HG03159 (cell line): ENCODE data around the gene GMEB1.
"Not testable (repeated sequence)": the region's sequence is repeated elsewhere in the genome, so short reads cannot be mapped to it uniquely, and the experiment has no call there.

ENCODE experiments used
- ATAC-seq: cut with Tn5 transposase; IDR thresholded peaks from one replicate; pipeline ENCODE4 v1.9.1; 2021; ENCODE audit warnings: mild to moderate bottlenecking, moderate library complexity; ENCODE audit not compliant: unreplicated experiment

The GMEB1 gene

DNA sequence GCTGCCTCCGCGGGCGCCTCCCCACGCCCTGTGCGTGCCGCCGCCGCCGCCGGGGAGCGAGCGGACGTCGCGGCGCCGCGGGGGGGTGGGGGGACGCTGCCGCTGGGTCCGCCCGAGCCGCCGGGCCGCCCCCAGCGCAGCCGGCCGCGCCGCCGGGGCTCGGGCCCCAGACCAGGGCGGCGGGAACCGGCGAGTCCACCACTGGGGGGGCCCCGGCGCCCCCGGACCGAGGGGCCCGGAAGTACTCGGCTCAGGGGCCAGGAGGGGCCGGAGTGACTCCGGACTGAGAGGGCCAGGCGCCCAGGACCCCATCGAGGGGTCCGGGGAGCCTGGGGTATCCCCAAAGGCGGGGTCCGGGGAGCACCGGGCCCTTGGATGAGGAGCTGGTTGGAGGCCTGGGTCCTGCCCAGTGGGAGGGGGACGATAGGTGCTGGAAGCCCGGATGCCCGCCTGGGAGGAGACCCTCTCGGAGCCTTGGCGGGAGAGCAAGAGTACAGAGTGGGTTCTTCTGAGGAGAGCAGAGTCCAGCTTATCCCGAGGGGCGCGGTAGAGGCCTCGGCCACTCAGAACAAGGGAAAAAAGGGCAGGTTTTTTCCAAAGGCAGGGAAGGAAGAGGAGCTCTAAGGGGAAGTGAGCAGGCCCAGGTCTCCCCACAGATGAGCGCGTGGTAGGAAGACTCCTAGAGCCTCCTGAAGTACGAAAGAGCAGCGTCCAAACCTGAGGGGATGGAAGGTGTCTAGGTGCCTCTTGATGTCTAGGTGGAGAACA is 556 bp downstream of the GMEB1 start:
- peak; percentile 54 for ATAC-seq

DNA sequence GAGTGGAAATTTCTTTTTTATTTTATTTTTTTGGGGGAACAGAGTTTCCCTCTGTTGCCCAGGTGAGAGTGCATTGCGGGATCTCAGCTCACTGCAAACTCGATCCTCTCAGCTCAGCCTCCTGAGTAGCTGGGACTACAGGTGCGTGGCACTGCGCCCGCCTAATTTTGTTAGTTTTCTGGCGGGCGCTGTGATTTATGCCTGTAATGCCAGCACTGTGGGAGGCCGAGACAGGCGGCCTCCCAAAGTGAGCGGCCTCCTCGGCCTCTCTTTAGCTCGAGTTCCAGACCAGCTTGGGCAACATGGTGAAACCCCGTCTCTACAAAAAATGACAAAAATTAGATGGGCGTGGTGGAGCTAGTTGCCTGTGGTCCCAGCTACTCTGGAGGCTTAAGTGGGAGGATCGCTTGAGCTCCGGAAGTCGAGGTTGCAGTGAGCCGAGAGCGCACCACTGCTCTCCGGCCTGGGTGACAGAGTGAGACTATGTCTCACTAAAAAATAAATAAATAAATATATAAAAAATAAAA is 2.7 kb downstream of the GMEB1 start:
- no peak for ATAC-seq

DNA sequence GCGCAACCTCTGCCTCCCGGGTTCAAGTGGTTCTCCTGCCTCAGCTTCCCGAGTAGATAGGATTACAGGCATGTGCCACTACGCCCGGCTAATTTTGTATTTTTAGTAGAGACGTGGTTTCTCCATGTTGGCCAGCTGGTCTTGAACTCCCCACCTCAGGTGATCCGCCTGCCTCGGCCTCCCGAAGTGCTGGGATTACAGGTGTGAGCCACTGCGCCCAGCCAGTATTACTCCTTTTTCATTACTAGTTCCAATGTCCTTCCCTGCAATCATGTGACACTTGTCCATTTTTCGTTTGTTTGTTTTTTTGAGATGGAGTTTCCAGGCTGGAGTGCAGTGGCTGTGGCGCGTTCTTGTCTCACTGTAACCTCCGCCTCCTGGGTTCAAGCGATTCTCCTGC is 4.4 kb downstream of the GMEB1 start:
- ATAC-seq = not testable (repeated sequence)

DNA sequence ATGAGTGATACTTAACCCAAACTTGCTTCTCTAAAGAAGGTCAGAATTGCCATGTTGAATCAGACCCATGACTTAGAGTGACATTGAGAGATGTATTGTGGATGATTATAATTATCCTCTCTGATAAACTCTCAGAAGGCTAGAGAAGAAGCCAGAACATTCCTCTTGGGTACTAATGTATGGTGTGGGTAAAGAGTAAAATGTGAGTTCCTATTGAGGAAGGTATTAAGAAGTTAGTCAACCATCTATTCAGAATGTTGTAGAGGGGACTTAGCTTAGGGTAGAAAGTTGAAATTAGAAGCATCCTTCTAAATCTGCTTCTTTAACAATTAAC is 7.3 kb downstream of the GMEB1 start:
- no peak for ATAC-seq

DNA sequence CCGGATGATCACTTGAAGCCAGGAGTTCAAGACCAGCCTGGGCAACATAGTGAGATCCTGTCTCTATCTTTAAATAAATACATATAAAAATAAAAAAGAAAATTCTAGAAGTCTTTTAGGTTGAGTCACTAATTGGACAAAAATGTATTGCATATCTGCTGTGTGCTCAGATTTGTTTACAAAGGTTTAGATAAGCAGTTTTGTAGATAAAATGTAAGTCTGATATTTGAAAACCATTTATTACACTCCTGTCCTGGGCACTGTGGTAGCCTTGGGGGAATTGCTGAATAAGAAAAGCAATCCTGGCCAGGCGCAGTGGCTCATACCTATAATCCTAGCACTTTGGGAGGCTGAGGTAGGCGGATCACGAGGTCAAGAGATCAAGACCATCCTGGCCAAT is 11.6 kb downstream of the GMEB1 start:
- no peak for ATAC-seq

DNA sequence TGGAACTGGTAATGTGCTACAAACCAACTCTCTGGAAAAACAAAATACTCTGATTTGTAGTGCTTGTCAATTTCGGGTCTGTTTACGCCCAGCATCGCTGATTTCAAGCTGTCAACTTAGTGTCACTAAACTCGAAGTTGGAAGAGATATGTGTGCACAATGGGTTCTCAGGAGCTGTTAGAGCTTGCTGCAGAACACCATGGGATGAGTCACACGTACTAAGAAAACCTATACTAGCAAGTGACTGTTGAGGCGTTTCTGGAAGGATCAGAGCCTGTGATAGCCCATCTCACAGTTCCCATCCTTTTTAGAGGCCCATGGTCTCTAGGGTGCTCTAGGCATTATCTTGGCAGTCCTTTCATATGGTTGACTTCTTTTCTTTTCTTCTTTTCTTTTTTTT is 14.3 kb downstream of the GMEB1 start:
- no peak for ATAC-seq

DNA sequence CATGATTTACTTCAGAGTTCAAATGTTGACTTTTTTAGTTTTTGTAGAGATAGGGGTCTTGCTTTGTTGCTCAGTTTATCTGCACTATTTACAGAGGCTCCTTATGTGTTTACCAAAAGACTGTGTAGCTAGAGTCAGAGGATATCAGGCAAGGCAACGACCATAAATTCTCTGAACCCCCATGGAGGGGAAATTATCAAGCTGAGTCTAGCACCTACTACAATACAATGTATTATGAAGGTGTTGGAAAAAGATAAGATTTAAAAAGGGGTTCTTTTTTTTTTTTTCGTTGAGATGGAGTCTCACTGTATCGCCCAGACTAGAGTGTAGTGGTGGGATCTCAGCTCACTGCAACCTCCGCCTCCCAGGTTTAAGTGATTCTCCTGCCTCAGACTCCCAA is 16.4 kb downstream of the GMEB1 start:
- no peak for ATAC-seq

DNA sequence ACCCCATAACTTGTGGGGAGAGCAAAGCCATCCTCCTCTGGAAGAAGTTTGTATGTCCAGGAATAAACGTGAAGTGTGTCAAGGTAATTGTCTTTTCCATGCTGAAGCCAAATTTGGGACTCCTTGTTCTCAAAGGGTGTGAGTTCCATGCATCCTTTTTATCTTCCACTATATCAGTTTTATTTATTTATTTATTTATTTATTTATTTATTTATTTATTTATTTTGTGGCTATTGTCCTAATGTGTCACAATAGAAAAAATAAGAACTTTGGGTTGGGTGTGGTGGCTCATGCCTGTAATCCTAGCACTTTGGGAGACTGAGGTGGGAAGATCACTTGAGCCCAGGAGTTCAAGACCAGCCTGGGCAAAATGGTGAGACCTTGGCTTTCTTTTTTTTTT is 23.0 kb downstream of the GMEB1 start:
- ATAC-seq = not testable (repeated sequence)

DNA sequence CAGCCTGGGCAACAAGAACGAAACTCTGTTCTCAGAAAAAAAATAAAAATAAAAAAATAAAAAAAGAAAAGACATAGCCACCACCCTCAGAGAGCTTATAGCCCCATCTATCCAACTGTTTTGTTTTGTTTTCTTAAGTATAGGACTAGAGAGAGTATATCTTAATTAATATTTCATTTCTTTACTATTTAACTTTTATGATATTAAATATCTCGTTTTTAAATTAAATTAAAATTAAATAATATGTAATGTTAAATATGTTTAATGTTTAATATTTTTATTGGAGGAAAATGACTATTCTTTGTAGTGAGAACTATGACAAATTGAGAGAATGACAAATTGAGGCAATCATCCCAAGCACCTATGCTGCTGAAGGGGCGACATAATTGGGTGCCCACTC is 35.0 kb downstream of the GMEB1 start:
- ATAC-seq = no peak

DNA sequence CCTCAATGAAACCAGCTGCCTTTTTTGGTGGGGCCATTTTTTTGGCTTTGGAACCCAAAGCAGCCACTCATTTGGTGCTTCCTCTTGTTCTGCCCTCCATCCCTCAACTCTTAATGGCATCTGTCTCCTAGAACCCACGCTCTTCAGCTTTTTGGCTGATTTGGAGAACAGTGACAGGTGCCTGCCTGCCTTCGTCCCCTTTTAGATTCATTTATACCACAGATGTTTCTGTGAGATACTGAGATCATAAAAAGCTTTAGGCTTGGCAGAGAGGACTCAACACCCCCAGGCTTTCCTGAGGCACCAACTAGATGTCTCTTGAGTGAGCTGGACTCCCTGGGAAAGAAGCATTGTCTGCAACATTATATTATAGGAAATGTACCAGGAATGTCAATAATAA is 47.8 kb downstream of the GMEB1 start:
- no peak for ATAC-seq

DNA sequence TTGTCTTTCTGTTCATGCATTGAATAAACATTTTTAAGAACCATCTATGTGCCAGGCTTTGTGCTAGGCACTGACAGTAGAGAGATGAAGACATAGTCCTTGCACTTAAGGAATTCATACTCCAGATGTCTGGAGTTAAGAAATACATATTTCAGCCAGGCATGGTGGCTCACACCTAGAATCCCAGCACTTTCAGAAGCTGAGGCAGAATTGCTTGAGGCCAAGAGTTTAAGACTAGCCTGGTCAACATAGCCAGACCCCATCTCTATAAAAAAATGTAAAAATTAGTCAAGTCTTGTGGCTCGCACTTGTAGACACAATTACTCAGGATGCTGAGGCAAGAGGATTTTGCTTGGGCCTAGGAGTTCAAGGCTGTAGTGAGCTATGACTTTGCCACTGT is 49.6 kb downstream of the GMEB1 start:
- no peak for ATAC-seq

DNA sequence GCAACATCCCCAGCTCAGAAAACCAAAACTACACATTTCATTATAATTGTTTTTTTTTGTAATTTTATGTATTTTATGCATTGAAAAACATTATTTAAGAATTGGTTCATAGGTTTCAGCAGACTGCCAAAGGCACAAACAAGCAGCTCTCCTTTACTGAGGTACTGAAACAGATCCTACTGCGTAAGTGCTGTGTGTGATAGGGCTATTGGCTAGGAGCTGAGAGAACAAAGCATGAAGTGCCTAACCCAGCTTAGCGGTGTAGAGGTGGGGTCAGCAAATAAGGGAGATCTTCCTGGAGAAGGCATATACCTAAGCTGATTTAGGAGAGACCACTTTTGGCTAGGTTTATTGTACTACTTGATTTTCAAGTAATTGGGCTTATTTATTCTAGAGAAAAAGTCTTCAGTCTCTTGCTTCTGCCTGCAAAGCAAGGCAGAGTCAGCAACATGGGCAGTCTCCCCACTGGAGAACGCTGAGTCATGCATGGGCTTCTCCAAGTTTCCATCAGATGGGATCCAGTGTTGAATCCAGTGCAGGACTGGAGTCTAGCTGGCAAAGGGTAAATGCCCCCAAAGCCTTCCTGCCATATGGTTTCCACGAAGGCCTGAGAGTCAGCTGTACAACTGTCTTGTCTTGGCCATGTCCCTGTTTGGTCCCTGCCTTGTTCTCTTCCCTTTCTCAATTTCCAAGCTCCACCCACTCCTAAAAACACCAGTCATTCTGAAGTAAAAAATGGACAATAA is 50.2 kb downstream of the GMEB1 start:
- no peak for ATAC-seq

DNA sequence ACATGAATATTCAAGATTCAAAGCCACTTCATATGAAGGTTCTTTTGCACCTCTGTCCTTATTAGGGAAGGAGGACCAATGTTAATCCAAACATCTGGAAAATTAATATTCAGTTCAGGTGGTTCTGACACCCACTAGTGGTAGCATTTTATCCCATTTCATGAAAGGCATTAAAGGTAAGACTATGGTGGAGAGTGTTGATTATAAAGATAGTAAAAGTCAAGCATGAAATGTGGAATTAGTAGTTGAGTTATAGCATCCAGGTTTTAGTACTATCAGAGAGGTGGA is 50.7 kb downstream of the GMEB1 start:
- no peak for ATAC-seq

DNA sequence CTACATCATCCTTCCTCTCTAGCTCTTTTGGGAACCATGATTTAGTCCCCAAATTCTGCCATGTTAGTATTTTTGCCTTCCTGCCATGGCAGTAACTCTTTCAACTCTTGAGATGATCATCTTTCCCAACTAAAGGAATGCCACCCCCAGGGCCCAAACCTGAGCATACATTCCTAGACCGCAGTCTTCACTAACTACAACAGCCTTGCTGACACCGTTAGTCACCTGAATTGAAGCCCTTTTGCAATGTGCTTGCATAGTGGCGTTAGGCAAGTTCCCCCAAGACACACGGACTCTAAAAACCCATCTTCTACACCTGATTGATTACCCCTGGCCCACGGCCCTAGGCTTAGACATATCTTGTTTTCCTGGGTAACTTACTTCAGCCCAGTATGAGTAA is 51.8 kb downstream of the GMEB1 start:
- no peak for ATAC-seq

DNA sequence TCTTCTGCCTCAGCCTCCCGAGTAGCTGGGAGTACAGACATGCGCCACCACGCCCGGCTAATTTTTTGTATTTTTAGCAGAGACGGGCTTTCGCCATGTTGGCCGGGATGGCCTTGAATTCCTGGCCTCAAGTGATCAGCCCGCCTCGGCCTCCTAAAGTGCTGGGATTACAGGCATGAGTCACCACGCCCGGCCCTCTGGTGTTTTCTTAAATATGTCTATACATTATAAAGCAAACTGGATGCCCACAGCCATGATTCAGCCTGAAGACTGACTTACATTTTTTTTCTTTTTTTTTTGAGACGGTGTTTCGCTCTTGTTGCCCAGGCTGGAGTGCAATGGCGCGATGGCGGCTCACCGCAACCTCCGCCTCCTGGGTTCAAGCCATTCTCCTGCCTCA is 53.3 kb downstream of the GMEB1 start:
- ATAC-seq = not testable (repeated sequence)

DNA sequence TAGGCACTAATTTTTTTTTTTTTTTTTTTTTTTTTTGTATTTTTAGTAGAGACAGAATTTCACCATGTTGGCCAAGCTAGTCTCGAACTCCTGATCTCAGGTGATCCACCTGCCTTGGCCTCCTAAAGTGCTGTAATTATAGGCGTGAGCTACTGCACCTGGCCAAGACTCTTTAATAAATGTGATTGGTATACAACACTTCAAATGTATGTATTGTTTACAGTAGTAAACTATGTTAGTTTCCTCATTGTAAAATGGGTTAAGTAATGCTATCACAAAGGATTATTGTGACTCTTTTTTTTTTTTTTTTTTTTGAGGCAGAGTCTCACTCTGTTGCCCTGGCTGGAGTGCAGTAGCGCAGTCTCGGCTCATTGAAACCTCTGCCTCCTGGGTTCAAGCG is 56.8 kb downstream of the GMEB1 start:
- not testable (repeated sequence) for ATAC-seq

DNA sequence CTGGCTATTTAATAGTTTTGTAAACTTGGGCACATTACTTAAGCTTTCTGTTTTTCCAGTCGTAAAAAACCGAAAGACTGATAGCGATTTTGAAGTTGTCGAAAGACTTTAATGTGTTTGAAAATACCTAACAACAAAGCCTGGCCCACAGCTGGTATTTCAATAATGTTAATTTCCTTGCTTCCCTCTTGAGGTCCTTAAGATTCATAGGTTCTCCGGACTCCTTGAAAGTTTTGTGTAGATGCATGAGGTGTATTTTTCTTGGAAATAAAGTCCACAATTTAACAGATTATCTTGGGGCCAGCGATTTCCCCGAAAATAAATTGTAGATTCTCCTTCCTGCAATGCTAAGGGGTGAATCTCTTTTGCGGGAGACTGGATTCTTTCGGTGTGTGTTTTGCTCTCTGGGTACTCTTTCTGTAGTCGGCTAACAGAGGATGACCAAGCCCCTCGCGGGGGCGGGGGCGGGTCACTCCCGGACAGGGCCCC is 67.4 kb downstream of the GMEB1 start:
- no peak for ATAC-seq

DNA sequence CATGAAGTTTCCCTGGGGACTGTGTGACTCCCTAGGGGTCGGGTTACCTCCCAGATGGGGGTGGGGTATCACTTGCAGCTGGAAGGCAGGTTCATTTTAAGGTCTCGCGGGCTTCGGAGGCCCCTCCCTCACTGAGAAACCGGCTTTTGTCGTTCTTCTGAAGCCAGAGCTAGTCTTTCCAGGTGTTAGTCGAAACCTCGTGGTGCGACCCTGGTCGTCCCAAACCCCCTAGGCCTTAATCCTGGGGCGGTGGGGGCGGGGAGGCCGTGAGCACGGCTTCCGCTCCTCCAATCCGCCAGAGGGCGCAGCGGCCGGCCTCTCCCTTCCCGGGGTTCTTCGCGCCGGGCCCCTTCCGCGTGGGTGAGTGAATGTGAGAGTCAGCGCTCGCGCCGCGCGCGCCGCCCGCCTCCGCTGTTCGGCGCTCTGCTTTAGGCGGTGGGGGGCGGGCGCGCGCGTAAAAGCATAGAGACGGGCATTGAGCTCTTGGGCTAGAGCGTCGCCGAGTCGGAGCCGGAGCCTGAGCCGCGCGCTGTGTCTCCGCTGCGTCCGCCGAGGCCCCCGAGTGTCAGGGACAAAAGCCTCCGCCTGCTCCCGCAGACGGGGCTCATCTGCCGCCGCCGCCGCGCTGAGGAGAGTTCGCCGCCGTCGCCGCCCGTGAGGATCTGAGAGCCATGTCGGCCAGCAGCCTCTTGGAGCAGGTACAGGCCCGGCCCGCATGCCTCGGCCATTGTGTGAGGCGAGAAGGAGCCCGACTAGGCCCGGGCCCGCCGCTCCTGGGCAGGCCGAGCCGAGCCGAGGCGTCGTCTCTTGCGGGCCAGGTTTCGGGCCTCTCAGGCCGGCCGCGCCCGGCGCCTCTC is 68.1 kb downstream of the GMEB1 start, which contains the start of gene YTHDF2:
Gene YTHDF2, plus strand, starts transcription at position 491 of the 857 bp plus-strand sequence. Its CDS starts 181 bp downstream, at position 672.
- peak; percentile 86 for ATAC-seq

DNA sequence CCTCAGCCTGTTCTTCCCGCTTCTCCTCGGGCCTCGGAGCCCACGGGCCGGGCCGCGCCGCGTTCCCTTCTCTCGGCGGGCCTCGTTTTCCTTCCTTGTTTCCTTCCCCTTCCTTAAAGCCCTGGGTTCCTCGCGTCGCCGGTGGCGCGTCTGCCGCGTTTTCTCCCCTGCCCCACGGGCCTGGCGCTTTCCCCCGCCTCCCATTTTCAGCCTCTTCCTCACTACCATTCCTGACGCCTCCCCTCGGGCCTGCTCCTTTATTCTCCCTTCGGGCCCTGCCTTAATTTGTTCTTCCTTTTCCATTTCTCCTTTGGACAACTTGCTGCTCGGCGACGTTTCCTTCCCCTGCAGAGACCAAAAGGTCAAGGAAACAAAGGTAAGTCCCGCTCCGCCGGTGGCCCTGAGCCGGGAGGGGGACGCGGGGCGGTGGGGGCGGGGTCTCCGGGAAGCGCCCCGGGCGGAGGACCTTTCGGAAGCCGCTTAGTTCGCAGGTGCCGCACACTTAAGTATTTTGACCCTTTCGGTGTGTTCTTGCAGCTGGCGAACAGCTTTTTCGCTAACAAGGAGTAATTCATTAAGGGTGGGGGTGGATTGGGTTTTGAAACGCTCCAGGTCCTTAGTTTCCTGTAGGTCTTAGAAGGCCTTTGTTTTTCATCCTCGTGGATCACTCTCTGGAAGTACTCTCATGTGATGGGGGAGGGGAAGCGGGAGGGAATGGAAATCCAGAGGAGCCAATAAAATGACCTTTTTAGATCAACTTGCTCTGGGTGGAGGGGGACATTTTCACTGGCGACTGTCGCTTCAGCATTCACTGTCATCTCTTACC is 68.9 kb downstream of the GMEB1 start:
- ATAC-seq = peak; percentile 11

DNA sequence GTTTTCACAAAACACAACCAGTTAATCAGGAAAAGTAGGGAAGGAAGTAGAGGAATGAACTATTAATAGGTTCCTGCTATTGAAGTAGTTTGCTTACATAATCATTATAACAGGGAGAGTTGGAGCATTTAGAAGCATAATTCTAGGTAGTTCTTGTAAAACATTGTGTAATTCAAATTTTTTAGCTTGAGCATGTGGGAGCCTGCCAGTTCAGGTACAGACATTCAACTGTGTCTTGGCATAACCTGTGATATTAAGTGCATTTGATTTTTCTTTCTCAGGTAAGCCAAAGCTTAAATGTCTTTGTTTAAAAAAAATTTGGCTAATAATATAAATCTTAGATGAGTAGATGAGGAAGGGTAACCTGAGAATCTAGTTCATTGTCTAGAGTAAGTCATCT is 71.5 kb downstream of the GMEB1 start:
- no peak for ATAC-seq
